Cortex of kidney (tissue), 1 donor: ENCODE measurements around the gene SATB2.

Experiments
- DNase-seq: peaks from one replicate; lab custom pipeline; 2025; lab: John Stamatoyannopoulos, UW

Gene SATB2

GRCh38 chr2:199452260-199452990 lies 5.3 kb downstream of the SATB2 start:
- no peak for DNase-seq

- DNase-seq: no peak
These were observed 7.8 kb downstream of the SATB2 start for GRCh38 chr2:199449956-199450355.

DNA sequence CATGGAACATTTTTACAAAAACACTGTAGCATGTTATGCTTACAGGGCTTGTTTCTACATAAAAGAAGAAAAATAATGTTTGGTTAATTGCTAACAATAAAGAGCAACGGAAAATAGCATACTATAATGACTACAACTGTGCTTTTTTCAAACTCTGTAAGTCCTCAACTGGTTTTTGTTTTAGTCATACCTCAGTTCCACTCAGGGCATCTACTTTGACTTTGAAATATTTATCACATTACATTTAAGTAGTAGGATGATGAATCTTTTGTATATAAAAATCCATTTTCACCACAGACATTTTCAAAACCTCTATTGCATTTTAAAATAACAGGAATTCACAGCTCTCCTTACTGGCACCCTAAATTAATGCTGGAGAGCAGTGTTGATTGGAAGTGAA lies 8.3 kb downstream of the SATB2 start:
- no peak for DNase-seq

GRCh38 chr2:199446996-199447576 lies 10.7 kb downstream of the SATB2 start:
- DNase-seq: no peak

GRCh38 chr2:199444749-199445148 lies 13.0 kb downstream of the SATB2 start:
- no peak for DNase-seq

DNA sequence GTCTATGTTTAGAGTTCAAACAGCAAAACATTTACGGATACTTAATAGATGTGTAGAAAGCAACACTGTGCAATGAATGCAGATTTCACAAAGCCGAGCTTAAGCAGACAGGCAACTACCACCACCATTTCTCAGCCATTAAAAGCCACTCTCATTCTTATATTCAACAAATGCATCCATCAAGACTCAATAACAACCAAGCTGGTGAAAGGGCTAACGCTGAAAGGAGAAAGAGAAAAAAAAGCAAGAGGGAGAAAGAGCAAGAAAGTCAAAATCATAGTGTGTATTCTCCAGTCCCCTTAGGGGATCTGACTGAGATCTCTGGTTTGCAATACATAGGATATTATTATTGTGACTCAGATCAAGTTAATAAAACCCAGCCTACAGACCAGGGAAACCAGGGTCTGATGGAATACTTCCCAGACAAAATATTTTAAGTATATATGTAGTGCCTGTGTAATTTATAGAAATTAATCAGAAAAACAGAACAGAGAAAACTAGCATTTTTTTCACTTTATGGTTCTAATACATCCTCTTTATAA lies 14.1 kb downstream of the SATB2 start:
- DNase-seq: no peak

DNA sequence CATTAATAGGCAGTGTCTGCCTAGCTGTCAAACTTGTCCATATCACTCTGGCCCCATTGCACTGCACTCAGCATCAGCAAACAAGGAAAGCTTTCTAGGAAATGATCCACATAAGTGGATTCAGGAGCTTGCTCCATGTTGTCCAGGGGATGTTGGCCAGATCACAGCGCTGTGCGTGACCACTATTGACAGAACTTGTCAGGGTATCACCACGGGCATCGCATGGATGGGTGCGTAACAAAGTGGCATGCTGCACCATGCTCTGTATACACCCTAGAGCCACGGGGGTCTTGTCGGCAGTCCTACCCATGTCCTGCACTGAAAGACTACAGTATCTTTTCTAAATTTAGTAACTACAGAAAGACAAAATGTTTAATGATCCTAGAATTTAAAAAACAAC lies 15.6 kb downstream of the SATB2 start:
- no peak for DNase-seq

- no peak for DNase-seq
These were observed 16.0 kb downstream of the SATB2 start for GRCh38 chr2:199441759-199442158.

DNA sequence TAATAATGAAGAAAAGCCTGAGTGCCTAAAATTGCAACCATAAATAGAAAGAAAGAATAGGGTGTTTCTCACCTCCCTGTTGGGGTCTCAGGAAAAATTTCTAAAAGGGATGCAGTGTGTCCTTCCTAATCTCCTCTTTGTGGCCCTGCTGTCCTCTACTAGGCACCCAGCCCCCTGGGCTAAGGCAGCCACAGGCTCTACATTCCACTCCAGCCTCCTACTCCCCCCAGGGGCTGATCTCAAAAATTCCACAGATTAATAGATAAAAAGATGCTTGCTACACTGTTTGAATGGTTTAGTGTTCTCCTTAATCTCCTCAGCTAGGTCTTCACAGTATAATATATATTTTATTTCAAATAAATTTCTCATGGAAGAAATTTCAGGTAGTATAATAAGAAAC lies 17.6 kb downstream of the SATB2 start:
- no peak for DNase-seq

GRCh38 chr2:199439542-199439941 lies 18.2 kb downstream of the SATB2 start:
- no peak for DNase-seq

DNA sequence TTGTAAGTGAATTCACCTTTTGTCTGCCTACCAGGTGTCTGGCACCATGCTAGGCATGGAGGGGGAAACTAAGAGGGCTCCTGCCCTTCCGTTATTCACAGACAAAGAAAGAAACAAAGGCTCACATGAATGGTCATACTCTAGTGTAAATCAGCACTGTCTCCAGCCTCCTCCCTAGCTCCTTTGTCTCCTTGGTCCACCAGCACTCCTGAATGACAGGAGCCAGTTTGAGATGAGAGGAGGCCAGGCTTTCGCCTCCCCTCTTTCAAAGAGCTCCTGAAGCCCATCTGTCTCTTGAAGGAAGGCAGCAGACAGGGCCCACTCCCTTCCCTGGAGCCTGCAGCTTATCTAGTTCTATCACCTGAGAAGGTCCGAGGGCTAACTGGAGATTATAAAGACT lies 18.7 kb downstream of the SATB2 start:
- DNase-seq: no peak

GRCh38 chr2:199434555-199434954 lies 23.2 kb downstream of the SATB2 start:
- no peak for DNase-seq

DNA sequence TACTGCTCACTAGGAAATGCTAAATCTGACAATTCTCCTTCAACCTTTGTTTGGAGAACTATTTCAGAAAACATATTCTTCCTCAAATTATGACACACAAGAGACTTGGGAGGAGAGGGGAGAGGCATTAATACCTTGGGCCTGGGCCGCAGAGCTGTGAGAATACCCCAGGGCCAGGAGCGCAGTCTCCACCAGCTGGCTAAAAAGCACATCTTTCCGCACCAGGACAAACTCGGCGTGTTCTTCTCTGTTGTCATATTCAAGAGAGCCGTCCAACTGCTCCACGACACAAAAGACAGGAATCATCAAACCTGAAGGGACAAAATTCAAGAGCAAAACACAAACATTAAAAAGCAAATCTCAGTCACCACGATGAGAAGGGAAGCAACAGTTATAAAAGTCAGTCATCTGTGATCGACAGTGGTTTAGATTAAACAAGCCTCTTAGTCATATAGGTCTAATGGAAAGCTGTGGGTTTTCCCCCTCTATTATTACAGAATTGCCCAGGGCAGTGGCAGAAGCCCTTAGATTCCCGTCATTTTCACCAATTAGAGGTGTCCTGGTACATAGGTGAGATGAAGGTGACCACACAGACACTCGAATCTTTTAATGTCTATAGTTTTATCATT lies 24.4 kb downstream of the SATB2 start:
- DNase-seq: no peak

DNA sequence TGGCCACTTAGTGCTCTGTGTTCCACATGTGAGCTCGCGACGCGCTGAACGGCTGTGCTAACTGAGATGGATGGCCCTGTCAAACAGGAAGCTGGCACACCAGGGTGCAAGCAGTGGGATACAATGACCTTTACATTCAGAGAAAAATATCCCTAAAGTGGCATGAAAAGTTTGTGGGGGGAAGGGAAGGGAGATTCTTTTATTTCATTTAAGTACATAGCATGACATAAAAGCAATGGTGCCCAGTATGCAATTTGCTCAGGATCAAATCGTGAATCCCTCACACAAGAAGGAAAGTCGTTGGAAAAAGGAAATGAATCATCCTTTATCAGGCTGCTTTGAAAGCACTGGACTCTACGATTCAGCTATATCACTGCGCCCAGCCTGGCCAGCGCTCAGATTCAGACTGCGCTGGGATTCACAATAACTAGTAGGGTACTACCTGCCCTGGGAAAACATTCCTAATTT lies 26.0 kb downstream of the SATB2 start:
- DNase-seq: no peak

DNA sequence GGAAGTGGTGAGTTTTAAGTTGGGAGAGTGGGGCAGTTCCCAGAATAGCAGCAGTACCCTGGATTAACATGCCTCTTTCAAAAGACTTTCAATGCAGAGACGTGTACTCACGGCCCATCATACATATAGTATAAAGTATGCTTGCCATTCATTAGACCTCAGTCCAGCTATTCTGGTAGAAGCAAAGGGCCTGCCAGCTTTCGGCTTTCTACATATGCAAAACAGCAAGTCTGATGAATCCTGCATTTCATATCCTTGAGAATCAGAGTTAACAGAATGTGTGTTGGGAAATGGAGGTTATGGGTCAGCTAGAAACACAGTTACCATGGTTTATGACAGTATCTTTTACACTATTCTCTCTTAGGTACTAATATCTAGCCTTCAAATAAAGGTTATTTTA lies 27.5 kb downstream of the SATB2 start:
- DNase-seq: no peak

- DNase-seq: no peak
These were observed 29.4 kb downstream of the SATB2 start for GRCh38 chr2:199428291-199428690.

- no peak for DNase-seq
These were observed 33.6 kb downstream of the SATB2 start for GRCh38 chr2:199424160-199424559.

- DNase-seq: no peak
These were observed 38.3 kb downstream of the SATB2 start for GRCh38 chr2:199419428-199419827.

- DNase-seq: no peak
These were observed 43.3 kb downstream of the SATB2 start for GRCh38 chr2:199414465-199414864.

DNA sequence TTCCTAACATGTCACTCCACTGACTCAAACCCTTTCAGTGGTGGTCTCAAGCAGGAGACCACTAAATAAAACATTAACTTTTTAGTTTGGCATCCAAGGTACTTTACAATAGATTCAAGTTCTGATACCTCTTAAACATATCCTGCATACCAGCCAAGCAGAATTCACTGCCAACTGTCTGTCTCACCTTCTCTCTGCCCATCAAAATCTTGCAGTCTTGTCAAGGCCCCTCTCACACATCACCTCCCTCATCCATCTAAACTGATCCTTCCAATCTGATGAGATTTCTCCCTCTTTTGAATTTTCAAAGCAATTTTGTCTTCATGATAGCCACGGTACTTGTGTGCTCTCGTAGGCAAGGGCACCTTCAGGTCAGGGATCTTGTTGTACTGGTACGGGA lies 43.7 kb downstream of the SATB2 start:
- no peak for DNase-seq

DNA sequence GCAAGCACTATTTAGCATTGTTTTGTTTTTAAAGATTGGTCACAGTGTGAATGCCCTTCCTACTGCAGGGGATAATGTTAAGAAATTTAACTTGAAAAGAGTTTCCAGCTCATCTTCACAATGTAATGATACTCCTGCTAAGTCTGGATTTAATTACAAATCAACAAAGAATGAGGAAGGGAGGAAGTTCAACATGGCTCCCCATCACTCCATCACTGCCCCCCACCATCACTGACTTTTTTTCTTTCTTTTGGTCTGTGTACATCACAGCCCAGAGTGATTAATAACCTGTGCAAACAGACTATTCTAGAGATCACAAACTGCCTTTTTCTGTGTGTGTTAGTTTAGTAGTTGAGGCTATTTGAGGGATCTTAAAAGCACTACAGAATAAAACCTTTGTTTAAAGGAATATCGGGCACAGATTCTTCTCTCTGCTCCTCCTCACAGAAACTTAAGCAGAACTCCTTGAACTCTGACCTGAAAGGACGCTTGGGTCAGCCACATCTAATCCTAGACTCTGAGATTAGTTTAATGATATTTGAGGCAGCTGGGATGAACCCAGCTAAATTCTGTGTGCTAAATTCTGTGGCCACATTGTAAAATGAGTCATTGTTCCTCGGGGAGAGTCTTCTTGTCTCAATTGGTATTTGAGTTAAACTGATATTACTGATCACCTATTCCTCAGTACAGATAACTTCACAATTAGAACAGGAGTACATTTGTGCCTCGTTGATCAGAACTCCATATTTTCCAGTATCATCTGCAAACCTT lies 47.8 kb downstream of the SATB2 start:
- no peak for DNase-seq

DNA sequence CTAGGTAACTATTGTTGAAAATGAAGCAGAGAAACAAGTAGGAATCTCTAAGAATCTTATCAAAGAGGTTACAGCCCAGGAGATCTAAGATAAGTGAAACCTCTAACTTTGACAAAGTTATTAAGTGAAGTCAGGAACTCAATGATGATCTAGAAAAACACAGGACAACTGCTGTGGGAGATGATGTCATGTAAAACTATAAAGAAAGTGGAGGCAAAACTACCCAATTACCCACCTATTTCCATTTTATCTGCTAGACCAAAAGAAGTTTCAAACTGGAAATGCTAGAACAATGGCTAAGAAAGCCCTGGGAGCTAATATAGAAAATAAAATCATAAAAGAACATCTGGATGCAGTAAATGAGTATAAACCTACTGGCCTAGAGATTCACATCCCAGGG lies 50.3 kb downstream of the SATB2 start:
- no peak for DNase-seq
